ENCODE data around the gene PCNX2. TPM values are rescaled to one million over a fixed set of nuclear protein-coding genes. Genes with fewer than 3 reads are reported as not detected.
"Not testable (repeated sequence)": the region's sequence is repeated elsewhere in the genome, so short reads cannot be mapped to it uniquely, and the experiment has no call there.

Gene PCNX2
- total RNA-seq, 1 donor from 2014 or later: 11.3 TPM

- TF ChIP-seq, protein P1, sequence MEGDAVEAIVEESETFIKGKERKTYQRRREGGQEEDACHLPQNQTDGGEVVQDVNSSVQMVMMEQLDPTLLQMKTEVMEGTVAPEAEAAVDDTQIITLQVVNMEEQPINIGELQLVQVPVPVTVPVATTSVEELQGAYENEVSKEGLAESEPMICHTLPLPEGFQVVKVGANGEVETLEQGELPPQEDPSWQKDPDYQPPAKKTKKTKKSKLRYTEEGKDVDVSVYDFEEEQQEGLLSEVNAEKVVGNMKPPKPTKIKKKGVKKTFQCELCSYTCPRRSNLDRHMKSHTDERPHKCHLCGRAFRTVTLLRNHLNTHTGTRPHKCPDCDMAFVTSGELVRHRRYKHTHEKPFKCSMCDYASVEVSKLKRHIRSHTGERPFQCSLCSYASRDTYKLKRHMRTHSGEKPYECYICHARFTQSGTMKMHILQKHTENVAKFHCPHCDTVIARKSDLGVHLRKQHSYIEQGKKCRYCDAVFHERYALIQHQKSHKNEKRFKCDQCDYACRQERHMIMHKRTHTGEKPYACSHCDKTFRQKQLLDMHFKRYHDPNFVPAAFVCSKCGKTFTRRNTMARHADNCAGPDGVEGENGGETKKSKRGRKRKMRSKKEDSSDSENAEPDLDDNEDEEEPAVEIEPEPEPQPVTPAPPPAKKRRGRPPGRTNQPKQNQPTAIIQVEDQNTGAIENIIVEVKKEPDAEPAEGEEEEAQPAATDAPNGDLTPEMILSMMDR (IDR thresholded peaks at IDR 0.05): no peak
- no peaks in the 10 kb centered on the region for H3K4me1 ChIP-seq
- intact Hi-C loops (cut with DNase I): no loop called here
- H3K9me3 ChIP-seq: no peaks in the 10 kb centered on the region
- ATAC-seq: no peak
- no peaks in the 10 kb centered on the region for H3K27me3 ChIP-seq (ENCODE audit: low read depth)
- peaks cover 2% of the 10 kb centered on the region for H3K36me3 ChIP-seq
- no peak for DNase-seq
- no peak overlapping the region for H3K4me3 ChIP-seq
- no peak overlapping the region for H3K27ac ChIP-seq
These were observed 290.4 kb downstream of the PCNX2 start for GRCh38 chr1:233005156-233005555.

DNA sequence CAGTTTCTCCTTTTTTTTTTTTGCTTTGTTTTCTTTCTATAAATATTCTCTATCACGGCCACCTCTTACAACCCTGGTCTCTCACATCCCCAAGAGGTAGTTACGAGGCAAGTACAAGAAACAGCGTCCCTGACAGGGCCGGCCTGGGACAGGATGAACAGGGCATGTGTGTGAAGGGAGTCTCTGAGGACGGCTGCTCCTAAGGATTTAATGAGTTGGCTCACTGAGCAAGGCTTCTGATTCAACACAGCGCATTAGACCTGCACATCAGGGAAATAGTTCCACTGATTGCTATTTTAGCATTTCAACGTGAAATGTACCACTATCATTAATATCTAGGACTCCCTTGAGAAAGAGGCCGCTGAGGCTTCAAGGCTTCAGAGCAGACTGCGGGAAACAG lies 291.1 kb downstream of the PCNX2 start:
- Histone ChIP-seq H3K27ac (no peak overlapping the region), H3K4me3 (no peak overlapping the region), H3K4me1 (no peaks in the 10 kb centered on the region), H3K27me3 (ENCODE audit: low read depth) (no peaks in the 10 kb centered on the region), H3K36me3 (peaks cover 9% of the 10 kb centered on the region), H3K9me3 (no peaks in the 10 kb centered on the region)
- TF ChIP-seq, protein P1 (IDR thresholded peaks at IDR 0.05): no peak
- DNase-seq: no peak
- ATAC-seq: no peak
- intact Hi-C loops (cut with DNase I): no loop called here

- peaks cover 10% of the 10 kb centered on the region for H3K36me3 ChIP-seq
- H3K4me1 ChIP-seq; H3K9me3 ChIP-seq; DNase-seq; ATAC-seq; intact Hi-C loops (cut with DNase I); H3K4me3 ChIP-seq; H3K27ac ChIP-seq; H3K27me3 ChIP-seq (ENCODE audit: low read depth): not testable (repeated sequence)
These were observed 291.9 kb downstream of the PCNX2 start for GRCh38 chr1:233003638-233004037.

GRCh38 chr1:232999956-233000625 lies 295.4 kb downstream of the PCNX2 start:
- intact Hi-C loops (cut with DNase I): no loop called here
- no peaks in the 10 kb centered on the region for H3K9me3 ChIP-seq
- no peak overlapping the region for H3K4me3 ChIP-seq
- no peaks in the 10 kb centered on the region for H3K27me3 ChIP-seq (ENCODE audit: low read depth)
- DNase-seq (no peak), ATAC-seq (no peak)
- H3K36me3 ChIP-seq: peaks cover 10% of the 10 kb centered on the region
- no peak overlapping the region for H3K27ac ChIP-seq
- TF ChIP-seq, protein P1 (IDR thresholded peaks at IDR 0.05): no peak
- no peaks in the 10 kb centered on the region for H3K4me1 ChIP-seq

DNA sequence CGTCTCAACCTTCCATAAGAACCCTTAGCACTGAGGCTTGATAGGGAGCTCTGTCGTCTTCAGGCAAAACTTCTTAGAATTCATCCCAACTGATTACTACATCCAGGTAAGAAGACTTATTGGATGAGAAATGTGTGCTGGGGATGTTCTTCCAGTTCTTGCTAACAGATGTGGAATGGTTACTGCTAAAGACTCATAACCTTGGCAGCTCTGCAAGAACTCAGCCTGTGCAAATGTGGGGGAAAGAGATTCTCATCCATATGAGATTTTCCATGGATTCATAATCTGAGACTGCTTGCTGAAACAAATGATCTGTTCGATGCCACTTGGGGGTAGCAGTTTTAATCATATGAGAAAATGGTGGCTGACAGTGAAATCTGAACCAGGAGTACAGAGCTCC lies 296.9 kb downstream of the PCNX2 start:
- TF ChIP-seq, protein P1 (IDR thresholded peaks at IDR 0.05): no peak
- Histone ChIP-seq H3K36me3 (peaks cover 10% of the 10 kb centered on the region), H3K4me1 (no peaks in the 10 kb centered on the region), H3K4me3 (no peak overlapping the region), H3K27me3 (ENCODE audit: low read depth) (no peaks in the 10 kb centered on the region), H3K9me3 (peaks cover 2% of the 10 kb centered on the region), H3K27ac (no peak overlapping the region)
- ATAC-seq: no peak
- intact Hi-C loops (cut with DNase I): no loop called here
- DNase-seq: no peak

GRCh38 chr1:232998138-232998537 lies 297.4 kb downstream of the PCNX2 start:
- intact Hi-C loops (cut with DNase I): no loop called here
- ATAC-seq: no peak

More at GRCh38 chr1:232998138-232998537, 297.4 kb downstream of the PCNX2 start:
- Histone ChIP-seq H3K4me1 (no peaks in the 10 kb centered on the region), H3K4me3 (no peak overlapping the region), H3K9me3 (peaks cover 5% of the 10 kb centered on the region), H3K27me3 (ENCODE audit: low read depth) (no peaks in the 10 kb centered on the region), H3K36me3 (peaks cover 10% of the 10 kb centered on the region), H3K27ac (no peak overlapping the region)
- DNase-seq: no peak
- TF ChIP-seq, protein P1 (IDR thresholded peaks at IDR 0.05): no peak
